ENCODE data around the gene SSBP1. TPM values are rescaled to one million over a fixed set of nuclear protein-coding genes. Genes with fewer than 3 reads are reported as not detected.

The SSBP1 gene
- total and polyA plus RNA-seq, 2 experiments from 2014 or later, result 283 to 1,006 TPM

- Mint-ChIP-seq H3K36me3 (ENCODE audit: low read depth) (no peaks in the 10 kb centered on the region), H3K27ac (no peak overlapping the region), H3K4me3 (peak overlapping the region; percentile 71), H3K9me3 (no peaks in the 10 kb centered on the region), H3K27me3 (ENCODE audit: insufficient read depth, low read depth, poor library complexity) (peaks cover 9% of the 10 kb centered on the region), H3K4me1 (peaks cover 42% of the 10 kb centered on the region)
- Histone ChIP-seq H3F3A (replicated peaks; ENCODE audit: low read depth) (peaks cover 3% of the 10 kb centered on the region; the same call in 1 of the 2 replicates), H3K27ac (ENCODE audit: low read depth) (no peak overlapping the region), H3K4me1 (ENCODE audit: insufficient read depth) (peaks cover 32% of the 10 kb centered on the region), H3K4me3 (peak overlapping the region; percentile 75; the same call in 1 of the 2 replicates), H3K36me3 (ENCODE audit: insufficient read depth) (no peaks in the 10 kb centered on the region), H3K27me3 (ENCODE audit: insufficient read depth) (peaks cover 19% of the 10 kb centered on the region), H3K79me2 (replicated peaks; ENCODE audit: insufficient read depth) (peaks cover 29% of the 10 kb centered on the region), H3K9me2 (ENCODE audit: insufficient read depth) (no peaks in the 10 kb centered on the region), H4K20me1 (replicated peaks; ENCODE audit: insufficient read depth) (no peaks in the 10 kb centered on the region; the same call in 1 of the 2 replicates), H2AFZ (no peak overlapping the region), H3K4me2 (no peak overlapping the region; the same call in 1 of the 2 replicates)
- DNase-seq (ENCODE audit: low spot score), result no peak
- TF ChIP-seq JUNB (IDR thresholded peaks at IDR 0.05; ENCODE audit: unreplicated experiment) (no peak), EZH2 (IDR thresholded peaks at IDR 0.05; ENCODE audit: low read depth, unreplicated experiment) (no peak), NANOG (IDR thresholded peaks at IDR 0.05; ENCODE audit: borderline replicate concordance) (no peak), EZH2phosphoT487 (IDR thresholded peaks at IDR 0.05; ENCODE audit: unreplicated experiment) (no peak), POLR2AphosphoS5 (IDR thresholded peaks at IDR 0.05; ENCODE audit: low read depth) (no peak), ZNF114 (CRISPR knock-in tag; IDR thresholded peaks at IDR 0.05) (no peak), REST (IDR thresholded peaks at IDR 0.05; ENCODE audit: unreplicated experiment) (no peak)
- TF ChIP-seq, protein P1, sequence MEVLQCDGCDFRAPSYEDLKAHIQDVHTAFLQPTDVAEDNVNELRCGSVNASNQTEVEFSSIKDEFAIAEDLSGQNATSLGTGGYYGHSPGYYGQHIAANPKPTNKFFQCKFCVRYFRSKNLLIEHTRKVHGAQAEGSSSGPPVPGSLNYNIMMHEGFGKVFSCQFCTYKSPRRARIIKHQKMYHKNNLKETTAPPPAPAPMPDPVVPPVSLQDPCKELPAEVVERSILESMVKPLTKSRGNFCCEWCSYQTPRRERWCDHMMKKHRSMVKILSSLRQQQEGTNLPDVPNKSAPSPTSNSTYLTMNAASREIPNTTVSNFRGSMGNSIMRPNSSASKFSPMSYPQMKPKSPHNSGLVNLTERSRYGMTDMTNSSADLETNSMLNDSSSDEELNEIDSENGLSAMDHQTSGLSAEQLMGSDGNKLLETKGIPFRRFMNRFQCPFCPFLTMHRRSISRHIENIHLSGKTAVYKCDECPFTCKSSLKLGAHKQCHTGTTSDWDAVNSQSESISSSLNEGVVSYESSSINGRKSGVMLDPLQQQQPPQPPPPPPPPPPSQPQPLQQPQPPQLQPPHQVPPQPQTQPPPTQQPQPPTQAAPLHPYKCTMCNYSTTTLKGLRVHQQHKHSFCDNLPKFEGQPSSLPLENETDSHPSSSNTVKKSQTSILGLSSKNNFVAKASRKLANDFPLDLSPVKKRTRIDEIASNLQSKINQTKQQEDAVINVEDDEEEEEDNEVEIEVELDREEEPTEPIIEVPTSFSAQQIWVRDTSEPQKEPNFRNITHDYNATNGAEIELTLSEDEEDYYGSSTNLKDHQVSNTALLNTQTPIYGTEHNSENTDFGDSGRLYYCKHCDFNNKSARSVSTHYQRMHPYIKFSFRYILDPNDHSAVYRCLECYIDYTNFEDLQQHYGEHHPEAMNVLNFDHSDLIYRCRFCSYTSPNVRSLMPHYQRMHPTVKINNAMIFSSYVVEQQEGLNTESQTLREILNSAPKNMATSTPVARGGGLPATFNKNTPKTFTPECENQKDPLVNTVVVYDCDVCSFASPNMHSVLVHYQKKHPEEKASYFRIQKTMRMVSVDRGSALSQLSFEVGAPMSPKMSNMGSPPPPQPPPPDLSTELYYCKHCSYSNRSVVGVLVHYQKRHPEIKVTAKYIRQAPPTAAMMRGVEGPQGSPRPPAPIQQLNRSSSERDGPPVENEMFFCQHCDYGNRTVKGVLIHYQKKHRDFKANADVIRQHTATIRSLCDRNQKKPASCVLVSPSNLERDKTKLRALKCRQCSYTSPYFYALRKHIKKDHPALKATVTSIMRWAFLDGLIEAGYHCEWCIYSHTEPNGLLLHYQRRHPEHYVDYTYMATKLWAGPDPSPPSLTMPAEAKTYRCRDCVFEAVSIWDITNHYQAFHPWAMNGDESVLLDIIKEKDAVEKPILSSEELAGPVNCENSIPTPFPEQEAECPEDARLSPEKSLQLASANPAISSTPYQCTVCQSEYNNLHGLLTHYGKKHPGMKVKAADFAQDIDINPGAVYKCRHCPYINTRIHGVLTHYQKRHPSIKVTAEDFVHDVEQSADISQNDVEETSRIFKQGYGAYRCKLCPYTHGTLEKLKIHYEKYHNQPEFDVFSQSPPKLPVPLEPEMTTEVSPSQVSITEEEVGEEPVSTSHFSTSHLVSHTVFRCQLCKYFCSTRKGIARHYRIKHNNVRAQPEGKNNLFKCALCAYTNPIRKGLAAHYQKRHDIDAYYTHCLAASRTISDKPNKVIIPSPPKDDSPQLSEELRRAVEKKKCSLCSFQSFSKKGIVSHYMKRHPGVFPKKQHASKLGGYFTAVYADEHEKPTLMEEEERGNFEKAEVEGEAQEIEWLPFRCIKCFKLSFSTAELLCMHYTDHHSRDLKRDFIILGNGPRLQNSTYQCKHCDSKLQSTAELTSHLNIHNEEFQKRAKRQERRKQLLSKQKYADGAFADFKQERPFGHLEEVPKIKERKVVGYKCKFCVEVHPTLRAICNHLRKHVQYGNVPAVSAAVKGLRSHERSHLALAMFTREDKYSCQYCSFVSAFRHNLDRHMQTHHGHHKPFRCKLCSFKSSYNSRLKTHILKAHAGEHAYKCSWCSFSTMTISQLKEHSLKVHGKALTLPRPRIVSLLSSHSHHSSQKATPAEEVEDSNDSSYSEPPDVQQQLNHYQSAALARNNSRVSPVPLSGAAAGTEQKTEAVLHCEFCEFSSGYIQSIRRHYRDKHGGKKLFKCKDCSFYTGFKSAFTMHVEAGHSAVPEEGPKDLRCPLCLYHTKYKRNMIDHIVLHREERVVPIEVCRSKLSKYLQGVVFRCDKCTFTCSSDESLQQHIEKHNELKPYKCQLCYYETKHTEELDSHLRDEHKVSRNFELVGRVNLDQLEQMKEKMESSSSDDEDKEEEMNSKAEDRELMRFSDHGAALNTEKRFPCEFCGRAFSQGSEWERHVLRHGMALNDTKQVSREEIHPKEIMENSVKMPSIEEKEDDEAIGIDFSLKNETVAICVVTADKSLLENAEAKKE (CRISPR knock-in tag; IDR thresholded peaks at IDR 0.05), result no peak
- no peak for ATAC-seq
Observed at GRCh38 chr7:141702892-141703291, 35.3 kb upstream of the SSBP1 start.
